ENCODE measurements around the gene DNM3.

- TF ChIP-seq EZH2 (IDR thresholded peaks at IDR 0.05; ENCODE audit: insufficient read depth, poor library complexity, severe bottlenecking) = no peak
- no peak for TF ChIP-seq EZH2phosphoT487 (IDR thresholded peaks at IDR 0.05; ENCODE audit: insufficient read depth, low read depth)
Measured at GRCh38 chr1:171917331-171917730, 76.0 kb downstream of the DNM3 start.

Measured in GM23248 (cell line).